ENCODE results near the gene ZNF174.

GRCh38 chr16:3400779-3401688 lies at the start of gene ZNF174, which contains the start of gene ZSCAN32:
- TF ChIP-seq POLR2AphosphoS5 (IDR thresholded peaks at IDR 0.05; ENCODE audit: borderline replicate concordance, low read depth, low read length) (peak; percentile 90), EZH2 (IDR thresholded peaks at IDR 0.05) (no peak), FOXP2 (optimal IDR thresholded peaks at IDR 0.05; ENCODE audit: control extremely low read depth, extremely low read length, insufficient read depth) (peak; percentile 13)
